Spleen (tissue), 11 donors: ENCODE results near the gene GP1BB. TPM values are rescaled to one million over a fixed set of nuclear protein-coding genes. Genes with fewer than 3 reads are reported as not detected.

Experiments used
- DNase-seq: peaks from one replicate; pipeline ENCODE4 v3.0.0-alpha.2; 2020
- H3K27ac ChIP-seq, 8 donors: fragments of 200-600 bp; sonication (generic) in 7 of 8; 1 replicate in 4 of 8; 2 replicates in 4 of 8; pipeline versions ENCODE4 v1.5.0 to v1.8.0; 2016 to 2021; ENCODE audit warnings: inconsistent platforms in 4 of 8, mild to moderate bottlenecking in 4 of 8, moderate library complexity in 1 of 8
- H3K27me3 ChIP-seq, 7 donors: fragments of 200-600 bp; sonication (generic) in 6 of 7; replicated peaks in 1 of 7; 1 replicate in 4 of 7; 2 replicates in 3 of 7; pipeline versions ENCODE4 v1.5.0 to v1.8.0; 2016 to 2021; ENCODE audit warnings: inconsistent platforms in 3 of 7, mild to moderate bottlenecking in 1 of 7
- H3K36me3 ChIP-seq, 6 donors: fragments of 200-600 bp; sonication (generic) in 5 of 6; 1 replicate in 4 of 6; 2 replicates in 2 of 6; pipeline versions ENCODE4 v1.5.0 to v1.8.0; 2016 to 2021; ENCODE audit warnings: inconsistent platforms in 2 of 6
- H3K4me1 ChIP-seq, 6 donors: fragments of 200-600 bp; sonication (generic) in 5 of 6; 1 replicate in 3 of 6; 2 replicates in 3 of 6; pipeline versions ENCODE4 v1.5.0 to v1.8.0; 2016 to 2021; ENCODE audit warnings: inconsistent platforms in 3 of 6
- H3K4me3 ChIP-seq, 8 donors: fragments of 200-600 bp; sonication (generic) in 7 of 8; 1 replicate in 4 of 8; 2 replicates in 4 of 8; pipeline versions ENCODE4 v1.5.0 to v1.8.0; 2016 to 2021; ENCODE audit warnings: inconsistent platforms in 4 of 8, mild to moderate bottlenecking in 4 of 8, moderate library complexity in 2 of 8
- H3K9me3 ChIP-seq, 8 donors: fragments of 200-600 bp; sonication (generic) in 7 of 8; 1 replicate in 4 of 8; 2 replicates in 4 of 8; pipeline versions ENCODE4 v1.5.0 to v1.8.0; 2016 to 2021; ENCODE audit warnings: inconsistent platforms in 4 of 8
- POLR2A ChIP-seq, 3 donors: fragments of 450-650 bp; IDR thresholded peaks; one replicate each; pipeline ENCODE4 v1.5.1; 2017; ENCODE audit warnings: antibody characterized with exemption in 3 of 3, mild to moderate bottlenecking in 1 of 3
- POLR2AphosphoS5 ChIP-seq, 3 donors: sonication (generic); formaldehyde crosslinking; IDR thresholded peaks; one replicate each; pipeline ENCODE4 v1.5.1; 2017; ENCODE audit warnings: antibody characterized with exemption in 3 of 3
- WGBS, 5 donors: extraction: QIAGEN DNeasy Blood & Tissue Kit in 3 of 5; methylation state at CpG; one replicate each; pipeline versions ENCODE4 v1.1.5 to v1.1.7; 2013 to 2018; 5-methylcytosine and 5-hydroxymethylcytosine counted together
- intact Hi-C: fragments of 100-400 bp; cut with DNase I; formaldehyde crosslinking; loops from one replicate; pipeline ENCODE4 v1.15.0; 2023; ENCODE audit warnings: low total_unique reads
- polyA plus RNA-seq, 3 donors: library from polyadenylated mRNA; stranded (reverse); fragments of 200-250 nt; gene quantifications; one replicate each; pipeline ENCODE4 v1.2.1, GENCODE V29; 2013
- total RNA-seq, 7 donors: library from RNA; depleted of rRNA in 3 of 7; stranded (reverse); fragments of >200 nt in 3 of 7; fragmentation: NEBNext Ultra II Directional in 4 of 7; extraction: Animal tissue kit (Norgen Biotek cat#: 25700) in 4 of 7; gene quantifications; one replicate each; pipeline versions ENCODE4 v1.1.0 to v1.2.1, GENCODE V29; 2016 to 2021
- TF ChIP-seq, protein P1 (sequence below), 11 experiments: fragments of 200-600 bp in 7 of 11; fragments of 450-650 bp in 4 of 11; sonication (generic) in 4 of 11; IDR thresholded peaks in 8 of 11; conservative IDR thresholded peaks in 3 of 11; 1 replicate in 7 of 11; 2 replicates in 4 of 11; pipeline versions ENCODE4 v1.4.0 to v1.8.0; 2016 to 2021; ENCODE audit warnings: antibody characterized with exemption in 11 of 11, inconsistent platforms in 4 of 11, mild to moderate bottlenecking in 1 of 11
- donor health status: healthy with polysubstance abuse.
- donor health status: DM: no; HTN: no; CAD: no; lungs with moderate emphysema.
- donor health status: DM: no; HTN: no; CAD: no.
- donor health status: Bipolar disorder and iron deficiency.
- donor health status: healthy.
- donor health status: DM: no; HTN: no; CAD: no.
- donor health status: DM: yes; HTN: yes; CAD: no.

Gene GP1BB
- total and polyA plus RNA-seq, 10 donors, result 4.2 to 25.4 (median 13.1) TPM

GRCh38 chr22:19691007-19691720 is 32.2 kb upstream of the GP1BB start:
- Histone ChIP-seq H3K27ac (no peak overlapping the region), H3K4me1 (peaks cover 0 to 25% (median 2%) of the 10 kb centered on the region in 6 donors), H3K27me3 (peaks cover 0 to 23% (median 0%) of the 10 kb centered on the region in 7 donors), H3K36me3 (no peaks in the 10 kb centered on the region), H3K4me3 (no peak overlapping the region), H3K9me3 (no peaks in the 10 kb centered on the region)
- no peak for DNase-seq
- intact Hi-C loops, result no loop called here
- TF ChIP-seq POLR2A (IDR thresholded peaks at IDR 0.05), result no peak
- no peak for TF ChIP-seq POLR2AphosphoS5 (IDR thresholded peaks at IDR 0.05)
- TF ChIP-seq, protein P1, sequence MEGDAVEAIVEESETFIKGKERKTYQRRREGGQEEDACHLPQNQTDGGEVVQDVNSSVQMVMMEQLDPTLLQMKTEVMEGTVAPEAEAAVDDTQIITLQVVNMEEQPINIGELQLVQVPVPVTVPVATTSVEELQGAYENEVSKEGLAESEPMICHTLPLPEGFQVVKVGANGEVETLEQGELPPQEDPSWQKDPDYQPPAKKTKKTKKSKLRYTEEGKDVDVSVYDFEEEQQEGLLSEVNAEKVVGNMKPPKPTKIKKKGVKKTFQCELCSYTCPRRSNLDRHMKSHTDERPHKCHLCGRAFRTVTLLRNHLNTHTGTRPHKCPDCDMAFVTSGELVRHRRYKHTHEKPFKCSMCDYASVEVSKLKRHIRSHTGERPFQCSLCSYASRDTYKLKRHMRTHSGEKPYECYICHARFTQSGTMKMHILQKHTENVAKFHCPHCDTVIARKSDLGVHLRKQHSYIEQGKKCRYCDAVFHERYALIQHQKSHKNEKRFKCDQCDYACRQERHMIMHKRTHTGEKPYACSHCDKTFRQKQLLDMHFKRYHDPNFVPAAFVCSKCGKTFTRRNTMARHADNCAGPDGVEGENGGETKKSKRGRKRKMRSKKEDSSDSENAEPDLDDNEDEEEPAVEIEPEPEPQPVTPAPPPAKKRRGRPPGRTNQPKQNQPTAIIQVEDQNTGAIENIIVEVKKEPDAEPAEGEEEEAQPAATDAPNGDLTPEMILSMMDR (IDR thresholded peaks at IDR 0.05 in 8 of 11, conservative IDR thresholded peaks at IDR 0.05 in 3 of 11), result no peak
- 70 to 79% (median 72%) methylated on average over 9 of the region's 9 CpGs for WGBS, 5 donors

DNA sequence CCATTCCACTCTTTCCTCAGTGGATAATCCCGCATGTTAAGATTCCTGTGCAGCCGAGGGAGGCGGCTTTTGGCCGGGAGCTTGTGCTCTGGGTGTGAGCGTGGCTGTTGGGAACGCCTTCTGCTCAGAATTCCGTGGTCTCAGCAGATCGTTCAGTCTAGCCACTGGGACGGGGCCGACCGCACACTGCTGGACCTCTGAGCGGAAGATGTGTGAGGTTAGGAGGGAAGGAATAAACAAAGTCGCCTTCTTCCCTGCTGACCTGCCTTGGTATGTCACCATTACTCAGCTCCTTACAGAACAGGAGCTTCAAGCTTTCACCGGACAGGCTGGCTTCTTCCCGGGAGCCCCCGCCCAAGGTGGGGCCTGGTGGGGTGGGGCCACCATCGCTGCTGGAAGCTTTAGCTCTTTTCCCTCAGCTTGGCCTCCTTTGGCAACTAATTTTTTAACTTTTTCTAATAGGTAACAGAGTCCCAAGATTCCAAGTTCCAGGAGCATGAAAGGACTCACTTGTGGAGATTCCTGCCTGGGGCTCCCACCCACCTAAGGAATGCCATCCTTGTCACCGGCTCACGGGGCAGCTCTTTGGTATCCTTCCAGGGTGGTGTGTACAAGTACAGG is 31.5 kb upstream of the GP1BB start:
- Histone ChIP-seq H3K36me3 (no peaks in the 10 kb centered on the region), H3K4me3 (no peak overlapping the region), H3K27me3 (peaks cover 0 to 23% (median 0%) of the 10 kb centered on the region in 7 donors), H3K9me3 (no peaks in the 10 kb centered on the region), H3K4me1 (peaks cover 0 to 25% (median 2%) of the 10 kb centered on the region in 6 donors), H3K27ac (no peak overlapping the region)
- DNase-seq, result peak; percentile 56
- intact Hi-C loops, result no loop called here
- TF ChIP-seq, protein P1 (IDR thresholded peaks at IDR 0.05 in 8 of 11, conservative IDR thresholded peaks at IDR 0.05 in 3 of 11), result no peak
- TF ChIP-seq POLR2AphosphoS5 (IDR thresholded peaks at IDR 0.05), result no peak
- WGBS, 5 donors, result 64 to 83% (median 74%) methylated on average over 19 of the region's 19 CpGs

GRCh38 chr22:19693581-19693980 is 29.8 kb upstream of the GP1BB start:
- no peak overlapping the region for H3K4me3 ChIP-seq
- H3K27ac ChIP-seq, result no peak overlapping the region
- no peaks in the 10 kb centered on the region for H3K9me3 ChIP-seq
- H3K27me3 ChIP-seq, result peaks cover 0 to 14% (median 0%) of the 10 kb centered on the region in 7 donors
- peaks cover 0 to 18% (median under 1%) of the 10 kb centered on the region in 6 donors for H3K4me1 ChIP-seq
- 90 to 97% (median 93%) methylated on average over 14 of the region's 14 CpGs for WGBS, 5 donors
- H3K36me3 ChIP-seq, result no peaks in the 10 kb centered on the region
- TF ChIP-seq, protein P1 (IDR thresholded peaks at IDR 0.05 in 8 of 11, conservative IDR thresholded peaks at IDR 0.05 in 3 of 11), result no peak
- TF ChIP-seq POLR2A (IDR thresholded peaks at IDR 0.05) (no peak), POLR2AphosphoS5 (IDR thresholded peaks at IDR 0.05) (no peak)
- intact Hi-C loops, result no loop called here
- DNase-seq, result peak; percentile 51

- TF ChIP-seq, protein P1 (IDR thresholded peaks at IDR 0.05 in 8 of 11, conservative IDR thresholded peaks at IDR 0.05 in 3 of 11), result no peak
- TF ChIP-seq POLR2AphosphoS5 (IDR thresholded peaks at IDR 0.05), result no peak
- TF ChIP-seq POLR2A (IDR thresholded peaks at IDR 0.05), result no peak
- H3K36me3 ChIP-seq, result no peaks in the 10 kb centered on the region
- H3K4me3 ChIP-seq, result no peak overlapping the region
- intact Hi-C loops, result no loop called here
- peak; percentile 67 for DNase-seq
- no peak overlapping the region for H3K27ac ChIP-seq
- peaks cover 0 to 12% (median 0%) of the 10 kb centered on the region in 6 donors for H3K4me1 ChIP-seq
- no peaks in the 10 kb centered on the region for H3K9me3 ChIP-seq
- WGBS, 5 donors, result 85 to 94% (median 91%) methylated on average over 12 of the region's 12 CpGs
- peaks cover 0 to 9% (median 0%) of the 10 kb centered on the region in 7 donors for H3K27me3 ChIP-seq
Observed at GRCh38 chr22:19693981-19694670, 29.2 kb upstream of the GP1BB start.
